GM19324 (cell line): ENCODE results near the gene FBLN2.

Source experiments
- ATAC-seq: cut with Tn5 transposase; IDR thresholded peaks from one replicate; pipeline ENCODE4 v1.9.1; 2021; ENCODE audit warnings: mild to moderate bottlenecking, moderate library complexity; ENCODE audit not compliant: unreplicated experiment, low FRiP score

FBLN2 gene

DNA sequence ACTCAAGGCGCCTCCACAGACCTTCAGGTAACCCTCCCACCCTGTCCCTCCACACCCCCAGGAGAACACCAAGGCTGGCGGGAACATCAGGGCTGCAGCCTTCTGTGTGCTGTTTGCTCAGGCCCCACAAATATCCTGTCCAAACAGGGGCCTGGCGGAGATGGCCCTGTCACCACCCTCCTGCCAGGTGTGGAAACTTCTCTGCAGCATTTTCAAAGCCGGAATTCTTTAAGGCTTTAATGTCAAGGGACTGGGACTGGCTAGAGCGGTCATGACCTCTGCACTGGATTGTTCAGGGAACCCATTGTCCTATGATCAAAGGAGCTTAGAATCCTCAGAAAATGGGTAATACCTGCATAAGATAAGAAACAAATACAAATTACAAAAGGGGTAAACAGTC, 46.6 kb downstream of the FBLN2 start:
- ATAC-seq: no peak

DNA sequence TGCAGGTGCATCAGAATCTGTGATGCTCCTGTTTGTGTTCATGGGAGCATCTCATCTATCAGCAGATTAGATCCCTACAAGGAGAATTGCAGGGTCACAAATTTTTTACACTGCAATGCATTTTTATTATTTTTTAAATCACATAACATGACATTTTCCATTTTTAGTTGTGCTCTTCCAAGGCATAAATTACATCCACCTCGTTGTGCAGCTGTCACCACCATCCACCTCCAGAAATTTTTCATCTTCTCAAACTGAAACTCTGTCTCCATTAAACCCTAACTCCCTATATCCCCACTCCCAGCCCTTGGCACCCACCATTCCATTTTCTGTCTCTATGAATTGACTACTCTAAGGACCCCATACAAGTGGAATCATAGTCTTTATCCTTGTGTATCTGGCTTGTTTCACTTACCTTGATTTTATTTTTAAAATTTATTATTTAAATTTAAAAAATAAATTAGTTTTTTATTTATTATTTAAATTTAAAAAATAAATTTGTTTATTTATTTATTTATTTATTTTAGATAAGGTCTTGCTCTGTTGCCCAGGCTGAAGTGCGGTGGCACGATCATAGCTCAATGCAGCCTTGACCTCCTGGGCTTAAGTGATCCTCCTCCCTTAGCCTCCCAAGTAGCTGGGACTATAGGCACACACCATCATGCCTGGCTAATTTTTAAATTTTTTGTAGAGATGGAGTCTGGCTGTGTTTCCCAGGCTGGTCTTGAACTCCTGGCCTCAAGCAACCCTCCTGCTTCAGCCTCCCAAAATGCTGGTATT, 47.7 kb downstream of the FBLN2 start:
- no peak for ATAC-seq

DNA sequence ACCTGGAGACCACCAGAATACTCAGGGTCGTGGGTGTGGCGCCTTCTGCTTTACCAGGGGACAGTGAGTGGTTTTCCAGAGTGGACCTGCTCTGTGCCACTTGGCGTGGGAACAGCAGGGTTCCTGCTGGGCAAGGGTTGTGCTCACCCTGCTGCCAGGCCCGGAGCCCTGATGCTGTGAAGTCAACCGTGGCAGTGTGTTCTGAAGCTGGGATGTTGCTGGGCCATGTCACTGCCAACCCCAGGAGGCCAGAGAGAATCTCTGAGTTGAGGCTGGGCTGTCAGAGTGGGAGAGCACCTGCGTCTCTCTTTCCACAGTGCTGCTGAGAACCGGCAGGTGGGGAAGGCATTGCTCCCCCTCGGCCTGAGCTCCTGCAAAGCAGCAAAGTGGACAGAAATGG, 48.7 kb downstream of the FBLN2 start:
- no peak for ATAC-seq

DNA sequence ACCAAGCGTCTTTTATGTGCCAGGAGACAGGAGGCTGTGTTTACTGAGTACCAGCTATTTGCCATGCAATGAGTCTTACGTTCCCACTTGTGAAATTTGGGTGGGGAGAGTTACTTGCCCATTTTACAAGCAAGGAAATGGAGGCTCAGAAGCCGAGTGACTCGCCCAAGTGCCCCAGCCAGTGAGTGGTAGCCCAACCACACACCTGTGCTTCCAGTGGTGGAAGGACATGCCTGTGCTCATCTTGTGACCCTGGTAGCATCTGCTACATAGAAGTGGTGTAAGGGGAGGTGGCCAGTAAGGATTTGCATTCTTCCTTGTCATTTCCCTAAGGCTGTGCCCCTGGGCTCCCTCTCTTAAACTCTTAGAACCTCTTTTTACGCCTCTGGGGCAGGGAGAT, 49.3 kb downstream of the FBLN2 start:
- ATAC-seq: no peak

DNA sequence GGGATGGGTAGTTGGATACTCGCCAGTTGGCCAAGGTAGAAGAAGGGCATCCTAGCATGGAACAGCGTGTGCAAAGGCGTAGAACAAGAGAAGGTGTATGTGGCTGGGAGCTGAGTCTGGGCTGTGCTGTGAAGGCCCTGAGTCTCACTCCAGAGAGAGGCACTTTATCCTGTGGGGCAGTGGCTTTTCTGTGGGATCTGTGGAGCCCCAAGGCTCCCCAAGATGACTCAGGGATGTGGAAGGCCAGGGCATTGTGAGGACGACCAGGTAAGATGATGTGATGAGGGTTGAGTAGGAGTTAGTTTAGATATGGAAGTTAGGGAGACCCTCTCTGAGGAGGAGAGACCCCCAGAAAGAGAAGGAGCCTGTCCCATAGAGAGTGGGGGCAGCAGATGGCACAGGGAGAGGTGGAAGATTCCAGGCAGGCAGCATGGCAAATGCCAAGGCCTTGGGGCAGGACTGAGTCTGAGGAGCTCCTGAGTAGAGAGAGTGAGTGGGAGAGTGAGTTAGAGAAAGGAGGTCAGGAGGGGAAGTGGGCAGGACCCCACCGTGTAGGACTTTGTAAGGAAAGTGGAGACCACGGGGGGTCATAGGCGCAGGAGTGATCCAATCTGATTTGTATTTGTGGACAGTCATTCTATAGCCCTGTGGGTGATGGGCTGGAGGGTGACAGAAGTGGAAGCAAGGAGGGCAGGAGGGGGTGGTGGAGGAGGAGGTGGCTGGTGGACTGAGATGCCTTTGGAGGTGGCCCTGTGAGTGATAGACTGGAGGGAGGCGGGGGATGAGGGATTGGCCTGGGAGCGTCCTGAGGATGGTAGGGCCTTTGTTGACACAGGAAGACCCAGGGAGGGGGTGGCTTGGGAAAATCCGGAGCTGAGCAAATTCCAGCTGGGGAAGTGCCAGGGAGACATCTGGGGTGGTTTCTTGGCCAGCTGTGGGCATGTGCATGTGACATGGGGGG, 50.3 kb downstream of the FBLN2 start:
- ATAC-seq: no peak

DNA sequence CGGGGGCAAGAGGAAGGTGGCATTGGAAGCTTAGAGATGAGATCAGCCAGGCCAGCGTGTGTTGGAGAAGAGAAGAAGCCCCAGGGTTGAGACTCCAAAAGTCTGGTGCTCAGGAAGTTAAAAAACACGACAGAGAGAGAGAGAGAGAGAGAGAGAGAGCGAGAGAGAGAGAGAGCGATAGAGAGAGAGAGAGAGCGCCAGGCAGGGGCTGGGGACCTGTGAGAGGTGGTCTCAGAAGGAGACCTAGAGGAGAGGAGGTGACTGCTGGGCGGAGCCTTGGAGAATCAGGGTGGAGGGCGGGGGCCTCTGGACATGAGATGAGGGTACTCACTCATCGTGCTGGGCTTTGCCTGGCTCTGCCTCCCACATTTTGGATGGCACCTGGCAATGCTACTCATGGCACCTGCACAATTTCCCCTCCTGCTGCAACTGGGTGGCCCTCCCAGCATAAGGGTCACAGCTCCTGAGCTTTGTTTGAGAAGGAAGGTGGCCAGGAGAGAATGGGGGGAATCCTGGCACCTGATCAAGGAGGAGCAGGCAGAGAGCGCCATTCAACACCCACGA, 51.0 kb downstream of the FBLN2 start:
- ATAC-seq: no peak

DNA sequence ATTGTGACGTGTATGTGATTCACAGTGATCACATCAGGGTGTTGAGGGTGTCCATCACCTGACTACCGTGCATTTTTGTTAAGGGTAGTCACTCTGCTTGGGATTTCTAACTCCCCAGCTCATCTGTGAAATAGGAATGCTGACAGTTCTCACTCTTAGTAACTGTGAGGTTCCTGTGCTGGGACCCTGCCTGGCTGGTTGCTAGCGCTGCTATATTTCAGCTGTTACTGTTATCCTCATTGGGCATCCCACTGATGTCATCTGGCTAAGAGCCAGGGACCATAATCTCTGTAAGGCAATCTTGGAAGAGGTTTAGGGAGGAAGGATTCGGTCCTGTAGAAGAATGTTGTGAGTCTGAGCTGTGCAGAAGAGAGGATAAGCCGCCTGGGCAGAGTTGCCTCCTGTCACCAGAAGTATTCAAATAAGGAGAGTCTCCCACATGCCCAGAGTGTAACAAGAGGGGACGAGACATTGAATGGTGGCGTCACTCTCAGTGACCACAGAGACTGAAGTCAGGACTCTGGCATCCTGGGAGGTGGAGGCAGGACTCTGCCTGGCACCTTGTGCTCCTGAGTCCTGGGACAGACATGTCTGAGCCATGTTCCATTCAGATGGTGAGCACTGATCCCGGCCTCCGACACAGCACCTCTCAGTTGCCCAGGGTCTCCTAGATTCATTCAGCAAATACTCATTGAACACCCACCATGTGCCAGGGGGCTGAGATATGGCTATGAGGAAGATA, 52.2 kb downstream of the FBLN2 start:
- ATAC-seq: no peak

DNA sequence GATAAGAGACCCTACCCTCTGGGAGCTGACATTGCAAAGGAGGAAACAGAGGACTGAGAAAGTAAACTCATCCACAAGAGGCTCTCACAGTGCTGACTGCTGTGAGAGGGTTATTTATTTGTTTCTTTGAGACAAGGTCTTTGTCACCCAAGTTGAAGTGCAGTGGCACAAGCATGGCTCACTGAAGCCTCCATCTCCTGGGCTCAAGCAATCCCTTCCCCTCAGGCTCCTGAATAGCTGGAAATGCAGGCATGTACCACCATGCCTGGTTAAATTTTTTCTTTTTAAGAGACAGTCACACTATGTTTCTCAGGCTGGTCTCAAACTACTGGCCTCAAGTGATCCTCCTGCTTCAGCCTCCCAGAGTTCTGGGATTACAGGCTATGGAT, 52.8 kb downstream of the FBLN2 start:
- ATAC-seq: no peak

DNA sequence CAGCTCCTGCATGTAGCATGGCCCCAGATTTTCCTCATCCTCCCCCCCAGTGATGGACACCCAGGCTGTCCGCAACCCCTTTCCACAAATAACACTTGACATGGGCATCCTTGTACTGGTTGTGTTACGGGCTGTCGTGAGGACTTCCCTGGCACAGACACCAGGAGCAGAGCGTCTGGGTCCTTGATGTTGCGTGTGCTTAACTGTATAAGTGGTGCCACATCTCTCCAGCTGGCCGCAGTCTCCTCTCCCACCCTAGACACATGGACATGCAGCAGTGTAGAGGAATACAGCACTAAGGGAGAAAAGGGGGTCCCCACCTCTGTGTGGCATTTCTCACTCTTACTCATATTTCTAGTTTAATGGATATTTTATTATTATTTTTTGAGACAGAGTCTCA, 56.6 kb downstream of the FBLN2 start:
- no peak for ATAC-seq

DNA sequence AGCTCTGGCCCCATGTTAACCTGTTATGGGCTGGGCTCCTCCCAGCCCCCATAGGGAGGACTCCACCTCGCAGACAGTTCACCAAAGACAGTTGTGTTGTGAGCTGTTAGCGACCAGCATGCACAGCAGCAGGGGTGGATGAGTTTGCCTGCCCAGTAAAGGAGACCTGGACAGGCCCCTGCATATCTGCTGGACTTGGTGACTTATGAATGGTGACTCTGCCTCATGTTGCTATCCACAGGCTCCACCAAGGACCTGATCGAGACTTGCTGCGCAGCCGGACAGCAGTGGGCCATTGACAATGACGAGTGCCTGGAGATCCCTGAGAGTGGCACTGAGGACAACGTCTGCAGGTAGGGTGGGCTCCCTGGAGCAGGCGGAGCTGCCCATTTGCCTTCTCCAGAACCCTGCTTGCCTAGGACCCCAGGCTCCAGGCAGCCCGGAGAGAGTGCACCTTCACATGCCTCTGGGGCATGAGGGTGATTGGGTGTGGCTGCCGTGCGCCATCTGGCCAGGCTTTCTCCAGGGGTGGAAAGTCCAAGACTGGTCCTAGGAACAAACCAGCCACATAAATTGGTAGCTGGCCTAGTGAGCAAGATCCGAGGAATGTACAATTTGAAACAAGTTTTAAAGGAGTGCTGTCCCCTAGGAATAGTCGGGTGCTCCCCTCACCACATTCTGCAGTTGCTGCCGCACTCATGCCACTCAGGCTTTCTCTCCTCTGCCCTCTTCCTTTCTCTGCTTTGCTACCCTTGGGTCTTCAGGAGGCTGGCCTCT, 59.1 kb downstream of the FBLN2 start:
- no peak for ATAC-seq

DNA sequence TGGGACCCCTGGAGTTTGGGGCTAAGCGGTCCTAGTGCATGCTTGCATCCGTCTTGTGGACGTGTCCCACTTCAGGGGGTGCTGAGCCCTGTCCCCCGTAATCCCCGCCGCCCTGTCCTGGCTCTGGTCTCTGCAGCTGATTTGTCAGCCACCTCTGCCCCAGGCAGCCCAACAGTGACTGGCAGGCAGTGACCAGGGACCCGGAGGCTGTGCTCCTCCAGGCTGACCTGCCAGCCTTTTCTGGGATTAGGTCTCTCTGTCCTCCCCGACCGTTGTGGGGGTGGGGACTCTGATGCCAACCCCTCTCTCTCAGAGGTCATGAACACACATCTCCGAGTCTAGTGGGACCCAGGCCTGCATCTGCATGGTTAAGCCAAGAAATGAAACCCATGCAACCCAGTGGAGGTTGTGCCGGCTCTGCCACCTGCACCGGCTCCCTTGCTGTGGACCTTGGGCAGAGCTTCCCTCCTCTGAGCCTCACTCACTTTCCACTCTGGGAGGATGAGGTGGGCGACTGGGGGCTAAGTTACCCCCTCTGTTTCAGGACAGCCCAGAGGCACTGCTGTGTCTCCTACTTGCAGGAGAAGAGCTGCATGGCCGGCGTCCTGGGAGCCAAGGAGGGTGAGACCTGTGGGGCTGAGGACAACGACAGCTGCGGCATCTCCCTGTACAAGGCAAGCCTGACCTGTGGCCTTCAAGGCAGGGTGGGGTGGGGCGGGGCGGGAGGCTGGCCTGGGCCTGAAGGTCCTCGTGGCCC, 60.2 kb downstream of the FBLN2 start:
- ATAC-seq: no peak

DNA sequence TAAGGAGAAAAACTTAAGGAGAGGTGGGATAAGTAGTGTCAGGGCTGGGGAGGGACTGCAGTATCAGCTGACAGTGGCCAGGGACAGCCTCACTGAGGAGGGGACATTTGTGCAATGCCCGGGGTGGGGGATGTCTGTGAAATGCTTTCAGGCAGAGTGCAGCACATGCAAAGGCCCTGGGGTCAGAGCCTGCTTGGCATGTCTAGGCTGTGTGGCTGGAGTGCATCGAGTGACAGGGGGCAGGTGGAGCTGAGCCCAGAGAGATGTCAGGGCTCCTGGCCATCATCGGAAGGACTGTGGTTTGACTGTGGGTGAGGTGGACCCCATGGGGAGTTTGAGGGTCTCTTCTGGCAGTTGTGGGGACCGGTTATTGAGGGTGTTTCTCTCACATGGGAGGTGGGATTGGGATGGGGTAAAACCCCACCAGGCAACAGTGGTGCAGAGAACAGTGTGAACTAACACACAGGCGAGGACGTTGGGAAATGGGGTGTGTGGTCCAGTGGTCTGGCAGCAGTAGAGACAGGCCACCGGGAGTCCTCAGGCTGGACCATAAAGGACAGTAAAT, 61.2 kb downstream of the FBLN2 start:
- ATAC-seq: no peak

DNA sequence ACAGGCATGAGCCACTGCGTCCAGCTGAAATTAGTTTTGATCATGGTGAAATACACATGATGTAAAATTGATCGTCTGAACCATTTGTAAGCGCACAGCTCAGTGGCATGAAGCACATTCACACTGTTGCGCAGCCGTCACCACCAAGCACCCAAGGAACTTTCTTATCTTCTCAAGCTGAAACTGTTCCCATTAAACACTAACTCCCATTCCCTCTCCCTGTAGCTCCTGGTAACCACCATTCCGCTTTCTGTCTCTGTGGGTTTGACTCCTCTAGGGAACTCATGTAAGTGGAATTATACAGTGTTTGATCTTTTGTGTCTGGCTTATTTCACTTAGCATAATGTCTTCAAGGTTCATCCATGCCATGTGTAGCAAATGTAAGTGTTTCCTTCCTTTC, 62.3 kb downstream of the FBLN2 start:
- no peak for ATAC-seq

DNA sequence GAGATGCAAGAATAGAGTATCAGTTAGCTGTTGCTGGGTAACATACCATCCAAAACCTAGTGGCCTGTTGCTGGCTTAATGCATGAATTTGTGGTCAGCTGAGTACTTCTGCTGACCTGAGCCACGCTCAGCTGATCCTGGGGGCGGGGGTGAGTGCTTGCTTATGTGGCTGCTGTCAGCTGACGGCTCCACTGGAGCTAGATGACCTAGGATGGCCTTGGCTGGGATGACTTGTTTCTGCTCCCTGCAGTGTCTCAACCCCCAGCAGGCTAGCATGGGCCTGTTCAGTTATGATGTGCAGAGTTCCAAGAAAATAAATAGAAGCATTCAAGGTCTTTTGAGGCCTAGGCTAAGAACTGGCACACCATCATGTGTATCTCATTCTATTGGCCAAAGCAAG, 63.9 kb downstream of the FBLN2 start:
- ATAC-seq: no peak

DNA sequence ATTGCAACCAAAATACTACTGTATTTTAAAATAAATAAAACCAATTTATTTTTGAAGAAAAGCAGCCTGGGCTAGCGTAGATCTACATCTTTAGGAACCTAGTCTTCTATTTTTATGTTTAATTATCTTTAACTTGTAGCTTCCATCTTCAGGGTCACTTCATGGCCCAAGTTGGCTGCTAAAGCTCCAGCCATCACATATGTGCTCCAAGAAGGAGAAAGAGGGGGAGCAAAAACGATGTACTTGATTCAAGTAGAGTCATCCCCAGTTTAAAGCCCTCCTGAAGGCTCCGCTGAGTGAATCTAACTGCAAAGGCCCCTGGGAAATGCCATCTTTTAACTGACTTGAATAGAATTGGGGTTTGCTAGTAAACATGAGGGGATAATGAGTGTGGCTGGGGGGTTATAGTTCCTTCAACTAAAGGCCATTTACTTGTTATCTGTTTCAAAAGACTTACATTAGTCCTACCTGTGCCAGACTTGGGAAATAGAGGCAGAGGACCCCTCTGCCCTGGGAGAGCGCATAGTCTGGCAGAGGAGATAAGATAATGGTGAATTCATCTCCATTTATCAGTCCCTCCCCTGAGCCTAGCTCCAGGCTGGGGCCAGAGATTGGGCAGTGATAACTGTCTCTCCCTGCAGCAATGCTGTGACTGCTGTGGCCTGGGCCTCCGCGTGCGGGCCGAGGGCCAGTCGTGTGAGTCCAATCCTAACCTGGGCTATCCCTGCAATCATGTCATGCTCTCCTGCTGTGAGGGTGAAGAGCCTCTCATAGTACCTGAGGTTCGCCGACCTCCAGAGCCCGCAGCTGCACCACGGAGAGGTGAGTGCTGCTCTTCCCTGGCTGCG, 64.6 kb downstream of the FBLN2 start:
- ATAC-seq: no peak

DNA sequence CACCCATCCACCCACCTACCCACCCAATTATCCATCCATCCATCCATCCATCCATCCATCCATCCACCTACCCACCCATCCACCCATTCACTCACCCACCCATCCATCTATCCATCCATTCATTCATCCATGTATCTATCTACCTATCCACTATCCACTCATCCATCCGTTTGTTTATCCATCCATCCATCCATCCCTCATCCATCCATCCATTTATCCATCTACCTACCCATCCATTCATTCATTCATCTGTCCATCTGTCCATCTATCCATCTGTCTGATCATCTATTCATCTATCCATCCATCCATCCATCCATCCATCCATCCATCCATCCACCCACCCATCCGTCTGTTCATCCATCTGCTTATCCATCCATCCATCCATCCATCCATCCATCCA, 65.7 kb downstream of the FBLN2 start:
- no peak for ATAC-seq

DNA sequence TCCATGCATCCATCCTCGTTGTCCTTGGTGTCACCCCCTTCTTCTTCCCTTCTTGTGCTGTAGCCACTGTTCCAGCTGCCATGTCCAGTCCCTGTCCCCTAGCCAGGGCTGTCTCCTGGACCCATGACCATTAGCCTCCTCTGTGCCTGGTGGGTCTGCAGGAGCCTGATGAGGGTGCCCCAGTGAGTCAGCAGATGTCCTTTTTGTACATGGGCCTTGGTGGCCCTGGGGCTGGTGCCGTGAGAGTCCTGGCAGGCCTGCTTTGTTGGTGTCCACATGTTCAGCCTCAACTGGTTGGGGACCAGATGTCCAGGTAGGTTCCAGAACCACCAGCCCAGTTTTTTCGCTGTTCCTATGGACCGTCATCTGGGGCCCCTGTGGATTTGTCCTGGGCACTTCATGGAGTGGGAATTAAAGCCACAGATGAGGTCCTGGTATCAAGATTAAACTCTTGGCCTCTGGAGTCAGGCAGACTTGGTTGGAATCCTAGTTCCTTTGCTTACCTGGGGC, 66.1 kb downstream of the FBLN2 start:
- ATAC-seq: no peak

DNA sequence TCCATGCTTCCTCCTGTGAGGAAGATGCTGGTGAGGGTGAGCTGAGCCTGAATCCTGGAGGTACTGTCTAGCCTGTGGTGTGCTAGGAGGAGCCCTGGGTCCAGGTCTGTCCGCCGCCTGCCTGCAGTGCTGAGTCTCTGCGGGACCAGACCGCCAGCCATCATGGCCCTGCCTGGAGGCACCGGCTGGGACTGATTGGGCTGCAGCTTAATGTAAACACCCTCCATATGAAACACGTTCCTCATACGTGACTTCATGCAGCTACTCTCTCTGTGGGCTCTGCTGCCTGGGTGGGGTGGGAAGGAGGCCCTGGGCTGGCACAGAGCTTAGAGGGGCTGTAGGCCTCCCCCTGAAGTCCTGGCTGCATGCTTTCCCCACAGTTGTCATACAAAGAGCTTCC, 67.4 kb downstream of the FBLN2 start:
- no peak for ATAC-seq
